ENCODE data around the gene FKBP2.

FKBP2 gene

GRCh38 chr11:64208086-64208795, 32.7 kb upstream of the FKBP2 start:
- peak overlapping the region; percentile 84 for H3K9ac ChIP-seq (ENCODE audit: low read length)
- no peak overlapping the region for H3K4me3 ChIP-seq (ENCODE audit: low read length)
- peaks cover 12% of the 10 kb centered on the region for H3K36me3 ChIP-seq (ENCODE audit: control insufficient read depth, insufficient read depth, low read length)
- peaks cover 45% of the 10 kb centered on the region for H3K4me1 ChIP-seq (ENCODE audit: control insufficient read depth, insufficient read depth, low read length)
- no peaks in the 10 kb centered on the region for H3K9me3 ChIP-seq (ENCODE audit: control insufficient read depth, low read length)
- no peaks in the 10 kb centered on the region for H3K27me3 ChIP-seq (ENCODE audit: control insufficient read depth, insufficient read depth, low read length)

GRCh38 chr11:64208796-64209562, 31.9 kb upstream of the FKBP2 start:
- peaks cover 44% of the 10 kb centered on the region for H3K4me1 ChIP-seq (ENCODE audit: control insufficient read depth, insufficient read depth, low read length)
- H3K9me3 ChIP-seq (ENCODE audit: control insufficient read depth, low read length), result no peaks in the 10 kb centered on the region
- no peak overlapping the region for H3K4me3 ChIP-seq (ENCODE audit: low read length)
- H3K36me3 ChIP-seq (ENCODE audit: control insufficient read depth, insufficient read depth, low read length), result peaks cover 5% of the 10 kb centered on the region
- no peaks in the 10 kb centered on the region for H3K27me3 ChIP-seq (ENCODE audit: control insufficient read depth, insufficient read depth, low read length)
- peak overlapping the region; percentile 84 for H3K9ac ChIP-seq (ENCODE audit: low read length)

- Histone ChIP-seq H3K4me3 (ENCODE audit: low read length) (no peak overlapping the region), H3K9ac (ENCODE audit: low read length) (no peak overlapping the region), H3K4me1 (ENCODE audit: control insufficient read depth, insufficient read depth, low read length) (peaks cover 38% of the 10 kb centered on the region), H3K9me3 (ENCODE audit: control insufficient read depth, low read length) (no peaks in the 10 kb centered on the region), H3K27me3 (ENCODE audit: control insufficient read depth, insufficient read depth, low read length) (no peaks in the 10 kb centered on the region), H3K36me3 (ENCODE audit: control insufficient read depth, insufficient read depth, low read length) (no peaks in the 10 kb centered on the region)
Measured at GRCh38 chr11:64209563-64209843, 31.4 kb upstream of the FKBP2 start.

- no peaks in the 10 kb centered on the region for H3K36me3 ChIP-seq (ENCODE audit: control insufficient read depth, insufficient read depth, low read length)
- no peaks in the 10 kb centered on the region for H3K9me3 ChIP-seq (ENCODE audit: control insufficient read depth, low read length)
- H3K4me3 ChIP-seq (ENCODE audit: low read length), result no peak overlapping the region
- H3K9ac ChIP-seq (ENCODE audit: low read length), result no peak overlapping the region
- no peaks in the 10 kb centered on the region for H3K27me3 ChIP-seq (ENCODE audit: control insufficient read depth, insufficient read depth, low read length)
- peaks cover 33% of the 10 kb centered on the region for H3K4me1 ChIP-seq (ENCODE audit: control insufficient read depth, insufficient read depth, low read length)
Measured at GRCh38 chr11:64210301-64211020, 30.4 kb upstream of the FKBP2 start.

- Histone ChIP-seq H3K9ac (ENCODE audit: low read length) (no peak overlapping the region), H3K36me3 (ENCODE audit: control insufficient read depth, insufficient read depth, low read length) (no peaks in the 10 kb centered on the region), H3K27me3 (ENCODE audit: control insufficient read depth, insufficient read depth, low read length) (no peaks in the 10 kb centered on the region), H3K4me1 (ENCODE audit: control insufficient read depth, insufficient read depth, low read length) (peaks cover 24% of the 10 kb centered on the region), H3K4me3 (ENCODE audit: low read length) (no peak overlapping the region), H3K9me3 (ENCODE audit: control insufficient read depth, low read length) (no peaks in the 10 kb centered on the region)
Measured at GRCh38 chr11:64211181-64211872, 29.6 kb upstream of the FKBP2 start.

- no peaks in the 10 kb centered on the region for H3K9me3 ChIP-seq (ENCODE audit: control insufficient read depth, low read length)
- no peak overlapping the region for H3K4me3 ChIP-seq (ENCODE audit: low read length)
- no peak overlapping the region for H3K9ac ChIP-seq (ENCODE audit: low read length)
- H3K4me1 ChIP-seq (ENCODE audit: control insufficient read depth, insufficient read depth, low read length), result peaks cover 12% of the 10 kb centered on the region
- H3K36me3 ChIP-seq (ENCODE audit: control insufficient read depth, insufficient read depth, low read length), result no peaks in the 10 kb centered on the region
- no peaks in the 10 kb centered on the region for H3K27me3 ChIP-seq (ENCODE audit: control insufficient read depth, insufficient read depth, low read length)
Measured at GRCh38 chr11:64216879-64217278, 24.0 kb upstream of the FKBP2 start.

- Histone ChIP-seq H3K36me3 (ENCODE audit: control insufficient read depth, insufficient read depth, low read length) (no peaks in the 10 kb centered on the region), H3K4me1 (ENCODE audit: control insufficient read depth, insufficient read depth, low read length) (peaks cover 25% of the 10 kb centered on the region), H3K4me3 (ENCODE audit: low read length) (no peak overlapping the region)
Measured at GRCh38 chr11:64218628-64219353, 22.1 kb upstream of the FKBP2 start.

GRCh38 chr11:64219354-64219684, 21.6 kb upstream of the FKBP2 start:
- Histone ChIP-seq H3K4me3 (ENCODE audit: low read length) (no peak overlapping the region), H3K36me3 (ENCODE audit: control insufficient read depth, insufficient read depth, low read length) (no peaks in the 10 kb centered on the region), H3K4me1 (ENCODE audit: control insufficient read depth, insufficient read depth, low read length) (peaks cover 31% of the 10 kb centered on the region)

More at GRCh38 chr11:64218628-64219353, 22.1 kb upstream of the FKBP2 start:
- no peak overlapping the region for H3K9ac ChIP-seq (ENCODE audit: low read length)
- H3K9me3 ChIP-seq (ENCODE audit: control insufficient read depth, low read length), result no peaks in the 10 kb centered on the region
- H3K27me3 ChIP-seq (ENCODE audit: control insufficient read depth, insufficient read depth, low read length), result no peaks in the 10 kb centered on the region

GRCh38 chr11:64219755-64220154, 21.1 kb upstream of the FKBP2 start:
- no peak overlapping the region for H3K9ac ChIP-seq (ENCODE audit: low read length)
- no peaks in the 10 kb centered on the region for H3K36me3 ChIP-seq (ENCODE audit: control insufficient read depth, insufficient read depth, low read length)
- H3K4me1 ChIP-seq (ENCODE audit: control insufficient read depth, insufficient read depth, low read length), result peaks cover 35% of the 10 kb centered on the region
- no peaks in the 10 kb centered on the region for H3K9me3 ChIP-seq (ENCODE audit: control insufficient read depth, low read length)
- H3K4me3 ChIP-seq (ENCODE audit: low read length), result no peak overlapping the region
- H3K27me3 ChIP-seq (ENCODE audit: control insufficient read depth, insufficient read depth, low read length), result no peaks in the 10 kb centered on the region

More at GRCh38 chr11:64219354-64219684, 21.6 kb upstream of the FKBP2 start:
- Histone ChIP-seq H3K27me3 (ENCODE audit: control insufficient read depth, insufficient read depth, low read length) (no peaks in the 10 kb centered on the region), H3K9me3 (ENCODE audit: control insufficient read depth, low read length) (no peaks in the 10 kb centered on the region), H3K9ac (ENCODE audit: low read length) (no peak overlapping the region)

GRCh38 chr11:64220271-64220670, 20.6 kb upstream of the FKBP2 start:
- Histone ChIP-seq H3K36me3 (ENCODE audit: control insufficient read depth, insufficient read depth, low read length) (no peaks in the 10 kb centered on the region), H3K4me1 (ENCODE audit: control insufficient read depth, insufficient read depth, low read length) (peaks cover 40% of the 10 kb centered on the region), H3K4me3 (ENCODE audit: low read length) (no peak overlapping the region), H3K9me3 (ENCODE audit: control insufficient read depth, low read length) (no peaks in the 10 kb centered on the region), H3K27me3 (ENCODE audit: control insufficient read depth, insufficient read depth, low read length) (no peaks in the 10 kb centered on the region), H3K9ac (ENCODE audit: low read length) (no peak overlapping the region)

- Histone ChIP-seq H3K4me3 (ENCODE audit: low read length) (no peak overlapping the region), H3K9ac (ENCODE audit: low read length) (no peak overlapping the region), H3K4me1 (ENCODE audit: control insufficient read depth, insufficient read depth, low read length) (peaks cover 43% of the 10 kb centered on the region), H3K27me3 (ENCODE audit: control insufficient read depth, insufficient read depth, low read length) (no peaks in the 10 kb centered on the region), H3K9me3 (ENCODE audit: control insufficient read depth, low read length) (no peaks in the 10 kb centered on the region), H3K36me3 (ENCODE audit: control insufficient read depth, insufficient read depth, low read length) (no peaks in the 10 kb centered on the region)
Measured at GRCh38 chr11:64220798-64221197, 20.1 kb upstream of the FKBP2 start.

Measured in mucosa of stomach (tissue), 1 donor.